ENCODE measurements around the gene KCNK16.

Gene KCNK16

GRCh38 chr6:39276379-39276995 lies 46.0 kb downstream of the KCNK16 start:
- DNase-seq (ENCODE audit: low read depth): no peak

GRCh38 chr6:39274903-39275302 lies 47.6 kb downstream of the KCNK16 start:
- no peak for DNase-seq (ENCODE audit: low read depth)

GRCh38 chr6:39274471-39274870 lies 48.0 kb downstream of the KCNK16 start:
- DNase-seq (ENCODE audit: low read depth): no peak

GRCh38 chr6:39273406-39273821 lies 49.1 kb downstream of the KCNK16 start:
- DNase-seq (ENCODE audit: low read depth): no peak

DNA sequence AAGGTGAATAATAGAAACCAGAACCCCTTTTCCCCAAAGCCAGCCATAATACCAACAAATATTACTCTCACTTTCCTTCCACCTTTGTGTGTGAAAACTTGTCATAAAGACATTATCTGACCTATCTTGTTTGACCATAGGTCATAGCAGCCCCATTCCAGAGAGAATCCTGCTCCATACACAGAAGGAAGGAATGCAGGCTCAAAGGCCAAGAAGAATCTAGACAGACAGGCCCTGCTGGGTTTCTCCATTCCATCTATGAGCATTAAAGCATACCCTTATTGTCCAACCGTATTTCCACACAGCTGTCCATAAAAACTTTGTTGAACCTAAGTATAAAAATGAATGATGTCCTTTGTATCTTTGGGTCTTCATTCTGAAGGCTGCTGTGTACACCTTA lies 52.5 kb downstream of the KCNK16 start:
- no peak for DNase-seq (ENCODE audit: low read depth)

DNA sequence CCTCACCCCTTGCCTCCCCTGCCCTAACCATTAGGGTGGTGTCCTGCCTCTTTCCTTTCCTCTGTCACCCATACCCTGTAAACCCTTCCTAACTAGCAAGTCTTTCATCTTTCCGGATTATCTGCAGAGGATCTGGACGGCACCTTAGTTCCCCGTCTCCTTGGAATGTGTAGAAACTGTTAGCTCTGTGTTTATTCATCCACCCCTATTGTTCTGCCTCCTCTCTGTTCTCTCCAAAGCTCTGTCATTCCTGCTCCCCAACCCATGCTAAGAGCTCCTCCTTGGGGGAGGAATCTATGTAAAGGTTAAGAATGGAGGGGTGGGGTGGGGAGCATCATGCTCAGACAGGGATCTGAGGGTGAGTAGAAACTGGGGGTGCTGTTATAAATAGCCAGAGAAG lies 53.8 kb downstream of the KCNK16 start:
- no peak for DNase-seq (ENCODE audit: low read depth)

DNA sequence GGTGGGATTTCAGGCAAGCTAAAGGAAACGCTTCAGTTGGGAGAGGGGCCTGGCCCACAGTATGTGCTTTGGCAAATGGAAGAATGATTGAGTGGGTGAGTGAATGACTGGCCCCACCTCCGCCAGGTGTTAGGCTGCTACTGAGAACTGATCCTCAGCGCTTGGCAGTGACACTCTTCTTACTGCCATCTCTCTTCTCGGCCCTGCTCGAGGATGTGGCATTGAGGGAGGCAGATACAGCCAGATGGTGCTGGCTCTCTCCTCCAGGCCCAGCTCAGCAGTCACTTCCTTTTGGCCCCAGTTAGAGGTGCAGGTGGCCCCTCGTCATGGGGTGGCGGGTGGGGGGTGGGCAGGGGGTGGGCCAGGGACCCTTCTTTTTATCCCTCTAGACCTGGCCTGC lies 54.3 kb downstream of the KCNK16 start:
- DNase-seq (ENCODE audit: low read depth): no peak

GRCh38 chr6:39266782-39267355 lies 55.6 kb downstream of the KCNK16 start:
- no peak for DNase-seq (ENCODE audit: low read depth)

GRCh38 chr6:39266375-39266774 lies 56.1 kb downstream of the KCNK16 start:
- no peak for DNase-seq (ENCODE audit: low read depth)
